HG03457 (cell line): ENCODE results near the gene CYP2S1.
"Not testable (repeated sequence)": the region's sequence is repeated elsewhere in the genome, so short reads cannot be mapped to it uniquely, and the experiment has no call there.

Experiments used
- ATAC-seq: cut with Tn5 transposase; IDR thresholded peaks from one replicate; pipeline ENCODE4 v1.9.1; 2021; ENCODE audit warnings: moderate number of reproducible peaks; ENCODE audit not compliant: unreplicated experiment

Gene CYP2S1

GRCh38 chr19:41192574-41193429, at the start of gene CYP2S1:
Gene CYP2S1, plus strand, starts transcription at chr19:41193219. Its CDS starts 46 bp downstream, at chr19:41193265.
- ATAC-seq, result no peak

GRCh38 chr19:41144403-41144802, 48.6 kb upstream of the CYP2S1 start:
- ATAC-seq, result no peak

GRCh38 chr19:41149831-41150230, 43.2 kb upstream of the CYP2S1 start:
- ATAC-seq, result no peak

DNA sequence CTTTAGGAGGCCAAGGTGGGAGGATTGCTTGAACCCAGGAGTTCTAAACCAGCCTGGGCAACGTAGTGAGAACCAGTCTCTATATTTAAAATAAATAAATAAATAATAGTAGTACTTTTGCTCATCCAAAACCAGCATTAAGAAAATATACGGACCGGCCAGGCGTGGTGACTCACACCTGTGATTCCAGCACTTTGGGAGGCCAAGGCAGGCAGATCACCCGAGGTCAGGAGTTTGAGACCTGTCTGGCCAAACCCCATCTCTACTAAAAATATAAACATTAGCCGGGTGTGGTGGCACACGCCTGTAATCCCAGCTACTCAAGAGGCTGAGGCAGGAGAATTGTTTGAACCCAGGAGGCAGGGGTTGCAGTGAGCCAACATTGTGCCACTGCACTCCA, 42.0 kb upstream of the CYP2S1 start:
- not testable (repeated sequence) for ATAC-seq

DNA sequence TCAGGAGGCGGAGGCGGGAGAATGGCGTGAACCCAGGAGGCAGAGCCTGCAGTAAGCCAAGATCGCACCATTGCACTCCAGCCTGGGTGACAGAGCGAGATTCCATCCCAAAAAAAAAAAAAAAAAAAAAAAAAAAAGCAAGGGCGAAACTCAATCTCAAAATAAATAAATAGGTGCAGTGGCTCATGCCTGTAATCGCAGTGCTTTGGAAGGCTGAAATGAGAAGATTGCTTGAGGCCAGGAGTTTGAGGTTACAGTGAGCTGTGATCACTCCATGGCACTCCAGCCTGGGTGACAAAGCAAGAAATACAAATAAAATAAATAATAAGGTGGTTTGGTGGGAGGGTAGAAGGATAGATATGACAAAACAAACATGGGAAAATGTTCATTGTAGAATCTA, 39.0 kb upstream of the CYP2S1 start:
- no peak for ATAC-seq

DNA sequence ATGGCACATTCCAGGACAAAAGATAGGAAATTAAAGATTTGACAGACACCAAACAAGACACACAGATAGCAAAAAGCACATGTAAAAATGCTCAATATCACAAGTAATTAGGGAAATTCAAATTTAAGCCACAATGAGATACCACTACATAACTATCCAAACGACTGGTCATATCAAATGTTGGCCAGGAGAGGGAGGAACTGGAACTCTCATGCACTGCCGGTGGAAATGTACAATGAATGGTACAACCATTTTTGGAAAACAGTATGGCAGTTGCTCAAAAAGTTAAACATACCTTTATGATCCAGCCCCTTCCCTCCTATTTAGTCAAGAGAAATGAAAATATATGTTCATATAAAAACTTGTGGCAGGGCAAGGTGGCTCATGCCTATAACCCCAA, 36.8 kb upstream of the CYP2S1 start:
- ATAC-seq, result no peak

- no peak for ATAC-seq
These were observed 33.1 kb upstream of the CYP2S1 start for GRCh38 chr19:41159881-41160280.

- ATAC-seq, result no peak
These were observed 31.1 kb upstream of the CYP2S1 start for GRCh38 chr19:41161903-41162302.

DNA sequence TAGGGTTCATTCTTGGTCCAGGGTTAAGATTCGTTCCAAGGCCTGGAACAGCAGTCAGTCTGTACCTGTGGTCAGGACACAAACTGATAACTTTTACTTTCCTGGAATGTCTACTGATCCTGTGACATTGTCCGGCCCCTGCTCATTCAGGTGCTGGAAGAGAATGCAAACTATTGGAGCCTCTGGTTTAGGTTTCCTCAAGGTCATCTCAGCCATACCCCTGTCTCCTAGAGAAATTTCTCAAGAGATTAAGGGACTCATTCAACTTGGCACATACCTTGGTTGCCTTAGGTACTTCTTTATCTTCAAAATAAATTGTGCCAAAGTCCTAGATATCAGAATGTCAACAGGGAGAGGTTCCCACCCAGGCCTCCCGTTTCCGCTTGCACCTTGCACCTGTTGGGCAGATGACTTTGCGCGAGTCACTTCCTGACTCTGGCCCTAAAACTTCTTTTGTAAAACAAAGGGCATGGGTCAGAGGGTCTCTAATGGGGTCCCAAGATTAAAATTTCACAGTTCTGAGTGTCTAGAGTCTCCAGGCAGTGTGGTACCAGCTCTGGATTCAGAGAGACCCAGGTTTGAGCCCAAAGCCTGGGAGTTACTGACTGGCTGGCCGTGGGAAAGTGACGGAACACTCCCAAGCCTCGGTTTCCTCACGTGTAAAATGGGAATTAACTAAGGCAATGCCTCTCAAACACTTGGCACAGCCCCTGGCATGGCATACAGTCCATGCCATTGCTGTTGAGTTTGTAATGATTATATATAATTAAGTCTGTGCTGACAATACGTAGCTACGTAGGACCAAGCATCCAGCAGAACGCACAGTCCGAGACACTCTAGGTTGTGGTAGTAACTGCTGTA, 25.8 kb upstream of the CYP2S1 start:
- no peak for ATAC-seq

- no peak for ATAC-seq
These were observed 20.5 kb upstream of the CYP2S1 start for GRCh38 chr19:41172297-41173164.

GRCh38 chr19:41174297-41174928, 18.6 kb upstream of the CYP2S1 start:
- no peak for ATAC-seq

- ATAC-seq, result no peak
These were observed 16.9 kb upstream of the CYP2S1 start for GRCh38 chr19:41175801-41176777.

DNA sequence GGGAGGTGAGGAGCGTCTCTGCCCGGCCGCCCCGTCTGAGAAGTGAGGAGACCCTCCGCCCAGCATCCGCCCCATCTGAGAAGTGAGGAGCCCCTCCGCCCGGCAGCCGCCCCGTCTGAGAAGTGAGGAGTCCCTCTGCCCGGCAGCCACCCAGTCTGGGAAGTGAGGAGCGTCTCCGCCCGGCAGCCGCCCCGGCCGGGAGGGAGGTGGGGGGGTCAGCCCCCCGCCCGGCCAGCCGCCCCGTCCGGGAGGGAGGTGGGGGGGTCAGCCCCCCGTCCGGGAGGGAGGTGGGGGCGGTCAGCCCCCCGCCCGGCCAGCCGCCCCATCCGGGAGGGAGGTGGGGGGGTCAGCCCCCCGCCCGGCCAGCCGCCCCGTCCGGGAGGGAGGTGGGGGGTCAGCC, 12.8 kb upstream of the CYP2S1 start:
- not testable (repeated sequence) for ATAC-seq

DNA sequence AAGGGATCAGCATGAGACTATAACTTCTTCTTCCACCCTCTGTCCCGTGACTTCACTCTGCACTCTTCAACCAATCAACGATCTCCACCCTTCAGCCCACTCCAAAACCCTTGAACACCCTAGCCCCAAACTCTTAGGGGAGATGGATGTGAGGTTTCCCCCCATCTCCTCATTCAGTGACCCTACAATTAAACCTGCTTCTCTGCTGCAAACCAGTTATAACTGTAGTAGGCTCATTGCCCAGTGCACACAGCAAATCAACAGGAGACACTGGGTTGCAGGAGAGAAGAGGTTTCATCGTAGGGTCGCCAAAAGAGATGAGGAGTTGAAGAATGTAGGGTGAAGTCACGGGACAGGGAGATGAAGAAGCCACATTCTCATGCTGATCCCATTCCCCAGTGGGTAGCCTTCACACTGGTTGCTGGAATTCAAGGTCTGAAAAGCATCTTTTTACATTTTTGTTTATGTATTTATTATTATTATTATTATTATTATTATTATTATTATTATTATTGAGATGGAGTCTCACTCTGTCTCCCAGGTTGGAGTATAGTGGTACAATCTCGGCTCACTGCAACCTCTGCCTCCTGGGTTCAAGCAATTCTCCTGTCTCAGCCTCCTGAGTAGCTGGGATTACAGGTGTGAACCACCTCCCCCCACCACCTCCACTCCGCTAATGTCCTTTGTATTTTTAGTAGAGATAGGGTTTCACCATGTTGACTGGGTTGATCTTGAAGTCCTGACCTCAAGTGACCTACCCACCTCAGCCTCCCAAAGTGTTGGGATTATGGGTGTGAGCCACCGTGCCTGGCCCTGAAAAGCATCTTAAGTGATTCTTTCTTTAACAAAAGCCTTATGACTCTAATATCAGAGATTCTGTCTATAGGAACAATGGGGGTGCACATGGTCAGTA, 5.8 kb upstream of the CYP2S1 start:
- ATAC-seq, result no peak

DNA sequence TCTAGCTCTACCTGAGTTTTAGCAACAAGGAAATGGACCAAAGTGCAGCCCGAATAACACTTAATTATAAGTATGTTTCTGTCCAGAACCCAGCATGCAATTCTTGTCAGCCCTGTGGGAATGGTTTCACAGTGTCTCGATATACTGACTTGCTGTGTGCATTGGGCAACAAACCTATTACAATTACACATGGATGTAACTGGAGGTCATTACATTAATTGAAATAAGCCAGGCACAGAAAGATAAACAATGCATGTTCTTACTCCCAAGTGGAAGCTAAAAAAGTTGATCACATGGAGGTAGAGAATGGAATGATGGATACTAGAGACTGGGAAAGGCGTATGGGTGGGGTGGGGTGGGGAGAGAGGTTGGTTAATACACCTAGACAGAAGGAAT, 5.1 kb upstream of the CYP2S1 start:
- ATAC-seq, result no peak

DNA sequence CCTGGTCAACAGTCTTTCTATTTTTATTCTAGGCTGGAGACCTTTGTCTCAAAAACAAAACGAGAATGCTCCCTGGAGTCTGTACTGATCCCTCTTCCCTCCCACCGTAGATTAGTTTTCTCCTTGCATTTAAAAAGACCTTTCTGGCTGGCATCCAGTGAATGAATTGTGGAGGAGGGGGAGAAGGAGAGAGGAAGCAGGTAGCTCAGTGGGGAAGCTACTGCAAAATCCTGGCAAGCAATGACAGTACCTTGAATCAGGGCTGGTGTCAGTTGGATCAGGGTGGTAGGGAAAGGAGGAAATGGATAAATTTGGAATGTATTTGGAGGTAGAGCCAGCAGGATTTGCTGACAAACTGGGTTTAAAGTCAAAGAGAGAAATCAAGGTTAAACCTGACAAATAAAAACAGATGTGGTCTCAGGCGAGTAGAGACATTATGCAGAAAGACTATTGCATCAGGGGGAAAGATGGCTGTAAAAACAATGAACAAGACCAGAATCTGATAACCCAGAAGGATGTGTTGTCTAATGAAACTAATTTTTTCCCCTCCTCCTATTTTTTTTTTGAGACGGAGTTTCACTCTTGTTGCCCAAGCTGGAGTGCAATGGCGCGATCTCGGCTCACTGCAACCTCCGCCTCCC, 3.5 kb upstream of the CYP2S1 start:
- ATAC-seq, result no peak

DNA sequence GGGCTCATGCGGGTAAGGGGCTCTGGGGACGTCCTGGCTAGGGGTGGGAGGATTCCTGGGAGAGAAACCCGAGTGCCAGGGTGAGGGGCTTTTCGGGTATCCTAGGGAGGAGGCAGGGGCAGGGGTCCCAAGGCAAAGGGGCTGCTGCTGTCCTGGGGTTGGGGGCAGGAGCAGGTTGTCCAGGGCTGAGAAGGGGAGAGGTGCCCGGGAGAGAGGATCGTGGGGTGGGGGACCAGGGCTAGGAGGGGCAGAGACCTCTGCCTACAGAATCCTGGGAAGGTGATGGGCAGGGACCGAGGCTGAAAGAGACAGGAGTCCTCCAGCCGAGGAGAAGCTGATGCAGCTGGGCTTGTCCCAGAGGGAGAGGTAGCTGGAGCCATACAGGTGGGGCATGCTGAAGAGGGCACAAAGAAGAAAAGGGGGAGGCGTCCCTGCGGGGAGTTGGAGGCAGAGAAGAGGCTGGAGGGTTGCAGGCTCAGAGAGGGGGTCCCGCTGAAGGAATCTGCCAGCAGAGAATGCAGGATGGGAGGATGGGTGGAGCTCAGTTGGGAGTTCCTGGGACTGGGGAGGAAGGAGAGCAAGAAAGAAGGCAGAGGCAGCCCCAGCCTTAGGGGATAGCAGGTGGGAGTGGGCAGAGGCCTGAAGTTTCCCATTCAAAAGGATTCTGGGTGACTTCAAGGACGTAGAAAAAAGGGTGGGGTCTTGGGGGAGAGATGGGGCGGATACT, 574 bp downstream of the CYP2S1 start:
- no peak for ATAC-seq
